ENCODE measurements around the gene KDM6A.
"Not testable (repeated sequence)": the region's sequence is repeated elsewhere in the genome, so short reads cannot be mapped to it uniquely, and the experiment has no call there.

The KDM6A gene

DNA sequence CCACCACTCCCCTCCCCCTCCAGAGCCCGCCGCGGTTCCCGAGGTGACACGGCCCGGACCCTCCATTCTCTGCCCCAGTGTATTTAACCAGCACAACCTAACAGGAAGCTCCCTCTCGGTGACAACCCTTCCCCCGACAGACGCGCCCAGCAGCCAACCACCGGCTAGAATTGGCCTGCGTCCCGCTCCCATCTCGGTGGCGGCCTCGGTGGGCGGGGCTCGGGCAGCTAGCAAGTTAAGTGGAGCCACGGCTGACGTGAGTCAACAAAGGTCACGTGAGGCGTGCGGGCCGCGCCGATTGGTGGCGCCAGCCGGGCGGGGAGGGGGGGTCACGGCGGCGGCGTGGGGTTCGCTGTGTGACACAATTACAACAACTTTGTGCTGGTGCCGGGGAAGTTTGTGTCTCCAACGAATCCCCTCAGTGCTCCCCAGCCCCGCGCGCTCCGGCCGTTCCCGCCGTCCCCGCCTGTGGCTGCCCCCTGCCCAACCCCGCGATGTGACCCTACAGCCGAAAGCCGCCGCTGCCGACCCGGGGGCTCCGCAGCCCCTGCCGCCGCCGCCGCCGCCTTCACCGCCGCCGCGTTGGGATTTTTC, at the start of gene KDM6A:
KDM6A (plus strand) TSS at position 368 of the 594 bp plus-strand sequence. CDS start 364 bp downstream, outside the sequence.
- DNase-seq, result peak; percentile 90

DNA sequence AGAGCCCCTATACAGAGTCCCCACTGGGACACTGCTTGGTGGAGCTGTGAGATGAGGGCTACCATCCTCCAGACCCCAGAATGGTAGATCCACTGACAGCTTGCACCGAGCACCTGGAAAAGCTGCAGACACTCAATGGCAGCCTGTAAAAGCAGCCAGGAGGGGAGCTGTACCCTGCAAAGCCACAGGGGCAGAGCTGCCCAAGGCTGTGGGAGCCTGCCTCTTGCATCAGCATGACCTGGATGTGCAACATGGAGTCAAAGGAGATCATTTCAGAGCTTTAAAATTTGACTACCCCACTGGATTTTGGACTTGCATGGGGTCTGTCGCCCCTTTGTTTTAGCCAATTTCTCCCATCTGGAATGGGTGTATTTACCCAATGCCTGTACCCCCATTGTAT, 49.8 kb upstream of the KDM6A start:
- DNase-seq, result not testable (repeated sequence)

DNA sequence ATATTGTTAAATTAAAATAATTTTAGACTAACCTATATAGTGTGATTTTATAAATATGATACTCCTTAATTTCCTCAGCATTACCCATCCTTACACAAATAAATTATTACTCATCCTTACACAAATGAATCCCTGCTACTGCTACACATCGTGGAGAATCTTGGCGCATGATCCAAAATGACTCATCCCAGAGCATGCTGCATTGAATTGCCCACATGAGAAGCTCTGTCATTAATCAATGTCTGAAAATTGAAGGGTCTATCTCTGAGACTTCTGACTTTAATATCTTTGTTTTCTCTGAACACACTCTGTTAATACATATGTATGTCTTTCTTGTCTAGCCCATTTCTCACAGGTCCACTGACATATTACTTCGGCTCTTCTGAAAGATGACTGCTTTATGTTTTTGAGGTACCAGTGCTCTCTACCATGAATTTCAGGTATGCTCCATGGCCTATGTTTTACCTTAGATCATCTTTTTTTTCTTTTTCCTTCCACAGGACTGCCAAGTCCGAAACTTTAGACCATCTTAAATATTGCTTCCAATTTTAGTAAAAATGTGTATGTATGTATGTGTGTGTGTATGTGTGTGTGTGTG, 44.9 kb upstream of the KDM6A start:
- no peak for DNase-seq

DNA sequence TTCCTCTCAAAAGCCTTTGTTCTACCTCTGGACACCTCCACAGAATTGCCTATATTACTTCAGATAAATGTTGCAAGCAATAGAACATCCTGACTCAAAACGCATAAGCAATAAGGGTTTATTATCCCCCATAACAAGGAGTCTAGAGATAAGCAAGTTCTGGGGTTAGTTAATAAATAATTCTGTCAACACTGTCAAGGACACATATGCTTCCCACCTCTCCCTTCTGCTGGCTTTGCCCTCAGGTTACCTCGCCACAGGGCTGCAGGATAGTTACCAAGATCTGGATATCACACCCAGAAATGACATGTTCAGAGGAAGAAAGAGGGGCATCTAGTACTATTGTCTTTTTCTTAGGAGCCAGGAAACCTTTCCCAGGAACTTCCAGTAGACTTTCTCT, 43.2 kb upstream of the KDM6A start:
- DNase-seq, result no peak

DNA sequence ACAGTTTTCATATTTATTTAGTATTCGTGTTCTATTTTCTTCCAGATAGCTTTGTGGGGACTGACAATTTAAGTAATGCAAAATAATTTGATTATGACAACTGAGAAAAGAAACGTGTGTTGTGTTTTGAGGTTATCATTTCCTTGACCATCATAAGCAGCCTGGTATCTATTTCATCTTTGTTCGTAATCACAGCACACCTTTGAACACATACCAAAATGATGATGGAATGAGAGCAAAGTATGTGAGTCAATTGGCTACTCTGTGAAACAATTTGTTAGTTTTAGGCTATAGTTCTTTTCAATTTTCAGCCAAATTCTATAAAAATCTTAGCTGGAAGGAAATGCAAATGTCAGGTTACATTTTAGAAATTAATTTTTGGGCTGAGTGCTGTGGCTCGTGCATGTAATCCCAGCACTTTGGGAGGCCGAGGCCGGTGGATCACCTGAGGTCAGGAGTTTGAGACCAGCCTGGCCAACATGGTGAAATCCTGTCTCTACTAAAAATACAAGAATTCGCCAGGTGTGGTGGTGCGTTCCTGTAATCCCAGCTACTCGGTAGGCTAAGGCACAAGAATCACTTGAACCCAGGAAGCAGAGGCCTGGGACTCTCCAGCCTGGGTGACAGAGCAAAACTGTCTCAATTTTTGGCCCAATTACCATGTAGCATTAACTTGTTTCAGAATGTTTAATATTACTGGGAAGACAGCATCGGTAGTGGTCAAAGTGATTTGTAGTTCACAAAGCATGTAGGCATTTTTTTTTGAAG, 30.3 kb upstream of the KDM6A start:
- DNase-seq, result no peak

DNA sequence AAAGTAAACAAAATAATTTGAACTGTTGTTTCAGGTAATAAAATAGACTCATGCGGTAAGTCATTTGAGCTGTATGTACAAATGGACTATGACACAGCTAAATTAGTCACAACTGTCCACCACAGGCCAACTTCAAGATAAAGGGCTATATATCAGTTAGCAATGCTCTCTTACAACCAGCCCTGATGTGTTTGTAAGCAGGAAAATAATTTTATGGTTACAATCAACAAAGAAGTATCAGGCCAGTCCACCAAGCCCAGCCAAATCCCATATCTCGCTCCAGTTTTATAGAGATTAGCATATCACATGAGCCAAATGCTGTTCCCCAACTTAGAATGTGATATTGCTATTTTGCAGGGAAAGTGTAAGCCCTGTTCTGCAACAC, 29.7 kb upstream of the KDM6A start:
- no peak for DNase-seq

DNA sequence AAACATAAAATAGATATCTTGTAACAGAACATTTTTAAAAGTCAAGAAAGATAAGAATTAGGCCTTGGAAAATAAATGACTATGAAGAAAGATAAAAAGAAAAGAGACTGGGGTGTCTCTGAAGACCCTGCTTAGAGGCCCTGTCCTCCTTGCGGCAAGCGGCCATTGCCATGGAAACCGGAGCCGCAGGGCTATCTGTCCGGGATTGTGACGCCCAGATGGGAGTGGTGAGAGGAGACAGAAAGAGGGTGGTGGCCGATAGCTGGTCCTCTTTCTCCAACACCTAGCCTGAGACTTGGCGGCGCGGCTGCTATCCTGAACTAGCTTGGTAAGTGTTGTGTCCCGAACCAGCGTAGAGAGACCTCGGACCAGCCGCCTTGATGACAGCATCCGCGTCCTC, 29.2 kb upstream of the KDM6A start, which contains the start of gene DUSP21:
DUSP21 (plus strand) TSS at position 269 of the 400 bp plus-strand sequence; CDS start at position 381, 112 bp downstream.
- no peak for DNase-seq

DNA sequence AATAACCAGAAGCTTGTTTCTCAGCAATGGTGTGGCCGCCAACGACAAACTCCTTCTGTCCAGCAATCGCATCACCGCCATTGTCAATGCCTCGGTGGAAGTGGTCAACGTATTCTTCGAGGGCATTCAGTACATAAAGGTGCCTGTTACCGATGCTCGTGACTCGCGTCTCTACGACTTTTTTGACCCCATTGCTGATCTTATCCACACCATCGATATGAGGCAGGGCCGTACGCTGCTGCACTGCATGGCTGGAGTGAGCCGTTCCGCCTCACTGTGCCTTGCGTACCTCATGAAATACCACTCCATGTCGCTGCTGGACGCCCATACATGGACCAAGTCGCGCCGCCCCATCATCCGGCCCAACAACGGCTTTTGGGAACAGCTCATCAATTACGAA, 28.8 kb upstream of the KDM6A start:
- no peak for DNase-seq

DNA sequence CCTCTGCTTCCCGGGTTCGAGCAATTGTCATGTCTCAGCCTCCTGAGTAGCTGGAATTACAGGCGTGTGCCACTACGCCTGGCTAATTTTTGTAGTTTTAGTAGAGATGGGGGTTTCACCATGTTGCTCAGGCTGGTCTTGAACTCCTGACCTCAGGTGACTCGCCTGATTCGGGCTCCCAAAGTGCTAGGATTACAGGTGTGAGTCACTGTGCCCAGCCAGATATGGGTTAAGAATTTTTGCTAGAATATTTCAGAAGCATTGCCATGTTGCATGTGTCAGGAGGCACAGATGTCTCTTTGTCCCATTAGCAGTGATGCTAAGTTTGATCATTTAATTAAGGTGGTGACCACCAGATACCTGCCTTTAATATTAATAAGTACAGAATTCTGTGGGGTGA, 22.1 kb upstream of the KDM6A start:
- not testable (repeated sequence) for DNase-seq

DNA sequence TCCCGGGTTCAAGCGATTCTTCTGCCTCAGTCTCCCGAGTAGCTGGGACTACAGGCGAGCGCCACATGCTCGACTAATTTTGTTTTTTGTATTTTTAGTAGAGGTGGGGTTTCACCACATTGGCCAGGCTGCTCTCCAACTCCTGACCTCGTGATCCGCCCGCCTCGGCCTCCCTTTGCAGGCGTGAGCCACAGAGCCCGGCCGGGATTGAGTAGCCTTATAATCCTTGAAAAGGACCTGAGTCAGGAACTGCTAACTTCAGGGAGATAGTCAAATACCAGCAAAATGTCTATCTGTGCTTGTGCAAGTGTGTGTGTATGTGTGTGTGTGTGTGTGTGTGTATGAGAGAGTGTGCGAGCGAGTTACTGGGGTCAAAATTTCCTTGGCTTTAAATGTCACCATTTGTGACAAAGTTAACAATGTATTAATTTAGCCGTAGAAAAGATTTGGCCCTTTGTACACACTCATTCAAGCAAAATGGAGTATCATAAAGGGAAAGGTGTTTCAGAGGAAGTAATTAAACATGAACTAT, 1.8 kb upstream of the KDM6A start:
- DNase-seq, result peak; percentile 25

DNA sequence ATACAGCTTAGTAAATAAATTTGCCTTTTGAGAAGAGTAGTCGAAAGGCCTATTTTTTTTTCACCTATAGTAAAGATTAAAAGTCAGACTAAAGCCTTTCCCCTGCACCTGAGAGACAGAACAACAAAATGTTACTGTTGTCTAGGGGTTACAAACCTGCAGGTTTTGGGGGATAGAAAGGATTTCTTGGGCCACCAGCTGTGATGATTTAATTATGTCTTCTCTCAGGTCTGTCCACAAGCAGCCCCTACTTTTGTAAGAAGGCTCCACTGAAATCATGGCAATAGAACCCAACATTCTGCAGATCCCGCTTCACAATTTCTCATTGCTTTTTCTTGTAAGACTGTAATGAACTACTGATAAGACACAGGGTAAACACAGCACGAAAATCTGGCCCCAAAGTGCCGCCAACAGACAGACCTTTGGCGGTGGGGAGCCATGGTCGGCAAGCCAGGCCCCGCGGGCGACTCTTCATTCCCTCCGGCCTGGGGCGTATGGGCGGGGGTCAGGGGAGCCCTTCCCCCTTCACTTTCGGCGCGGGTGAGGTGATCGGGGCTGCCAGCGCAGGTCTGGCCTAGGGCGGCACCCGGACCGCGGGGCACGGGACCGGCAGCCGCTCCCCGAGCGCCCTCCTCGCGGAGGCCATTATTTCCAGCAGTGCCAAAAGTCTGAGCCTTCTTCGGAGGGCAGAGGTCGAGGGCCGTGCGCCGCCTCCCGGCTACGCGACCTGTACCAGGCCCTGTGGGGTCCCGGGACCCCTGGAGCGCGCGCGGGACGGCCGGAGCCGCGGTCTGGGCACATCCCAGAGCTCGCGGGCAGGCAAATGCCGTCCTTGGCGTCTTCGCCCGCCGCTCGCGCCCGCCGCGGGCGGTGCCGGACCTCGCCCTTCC, 812 bp upstream of the KDM6A start:
- peak; percentile 47 for DNase-seq

DNA sequence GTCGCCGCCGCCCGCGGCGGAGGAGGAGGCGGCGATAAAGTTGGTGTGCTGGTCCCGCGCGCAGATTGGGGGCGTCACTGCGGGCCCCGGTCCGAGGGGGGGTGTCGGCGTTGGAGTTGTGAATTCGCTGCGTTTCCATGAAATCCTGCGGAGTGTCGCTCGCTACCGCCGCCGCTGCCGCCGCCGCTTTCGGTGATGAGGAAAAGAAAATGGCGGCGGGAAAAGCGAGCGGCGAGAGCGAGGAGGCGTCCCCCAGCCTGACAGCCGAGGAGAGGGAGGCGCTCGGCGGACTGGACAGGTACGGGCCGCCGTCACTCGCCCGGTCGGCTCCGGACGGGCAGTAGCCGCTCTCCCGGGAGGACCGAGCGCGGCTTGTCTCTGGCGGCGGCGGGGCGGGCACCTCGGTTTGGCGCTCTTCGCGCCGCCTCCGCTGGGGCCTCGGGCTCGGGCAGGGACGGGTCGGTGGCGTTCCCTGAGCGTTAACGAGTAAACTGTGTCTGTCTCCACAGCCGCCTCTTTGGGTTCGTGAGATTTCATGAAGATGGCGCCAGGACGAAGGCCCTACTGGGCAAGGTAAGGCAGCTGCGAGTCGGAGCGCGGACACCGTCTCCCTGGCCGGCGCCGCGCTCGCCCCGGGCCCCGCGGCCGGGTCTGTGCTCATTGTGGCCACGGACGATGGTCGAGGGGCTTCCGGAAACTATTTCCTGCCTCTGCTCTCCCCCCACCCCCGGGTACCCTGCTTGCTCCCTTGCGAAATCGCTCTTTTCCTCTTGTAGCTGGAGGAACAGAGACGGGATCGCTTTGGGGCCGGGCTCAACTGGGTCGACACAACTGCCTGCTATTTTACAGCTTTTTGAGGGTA, 658 bp downstream of the KDM6A start:
- DNase-seq, result peak; percentile 3

DNA sequence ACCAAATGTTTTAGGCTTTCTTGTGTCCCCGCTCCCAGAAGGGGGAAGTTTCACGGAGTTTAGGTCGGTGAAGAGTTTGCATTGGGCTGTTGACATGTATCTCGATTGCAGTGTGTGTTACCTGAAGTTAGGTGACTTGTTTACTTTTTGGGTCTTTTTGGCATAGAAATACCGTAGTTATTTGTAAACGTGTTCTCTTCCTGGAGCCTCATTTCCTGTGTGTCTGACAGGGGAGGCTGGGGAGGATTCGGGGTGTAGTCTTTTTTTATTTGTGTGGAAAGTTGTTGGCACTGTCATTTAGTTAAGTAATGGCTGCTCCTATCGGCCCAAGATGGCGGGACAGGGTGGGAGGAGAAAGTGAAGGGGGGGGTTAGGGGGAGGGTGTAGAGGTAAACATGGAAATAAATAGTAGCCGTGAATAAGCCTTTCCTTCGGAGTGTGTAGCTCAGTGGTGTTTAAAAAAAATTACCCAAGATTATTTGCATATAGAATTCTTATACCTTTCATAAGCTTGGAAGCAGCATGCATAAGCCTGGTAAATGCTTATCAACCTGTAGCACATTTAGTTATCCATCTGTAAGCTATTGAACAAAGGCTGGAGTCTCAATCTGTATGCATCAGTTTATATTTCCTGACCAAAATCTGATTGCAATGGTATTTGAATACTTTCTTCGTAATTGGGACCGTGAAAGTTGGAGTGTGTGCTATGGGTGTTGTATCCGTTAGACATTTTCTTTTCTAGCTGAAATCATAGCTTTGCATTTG, 1.6 kb downstream of the KDM6A start:
- peak; percentile 9 for DNase-seq

DNA sequence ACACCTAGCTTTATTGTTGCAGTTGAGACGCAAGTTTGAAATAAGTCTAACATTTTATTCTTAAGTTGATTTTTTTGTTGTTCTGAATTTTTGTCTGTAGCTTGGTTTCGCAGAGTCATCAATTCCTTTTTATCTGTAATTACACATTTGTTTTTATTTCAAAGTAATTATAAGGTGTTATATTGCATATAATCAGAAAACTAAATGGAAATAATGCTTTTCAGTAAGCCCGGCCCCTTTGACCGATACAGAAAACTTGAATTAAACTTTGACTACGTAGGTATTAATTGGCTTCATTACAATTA, 2.1 kb downstream of the KDM6A start:
- no peak for DNase-seq

DNA sequence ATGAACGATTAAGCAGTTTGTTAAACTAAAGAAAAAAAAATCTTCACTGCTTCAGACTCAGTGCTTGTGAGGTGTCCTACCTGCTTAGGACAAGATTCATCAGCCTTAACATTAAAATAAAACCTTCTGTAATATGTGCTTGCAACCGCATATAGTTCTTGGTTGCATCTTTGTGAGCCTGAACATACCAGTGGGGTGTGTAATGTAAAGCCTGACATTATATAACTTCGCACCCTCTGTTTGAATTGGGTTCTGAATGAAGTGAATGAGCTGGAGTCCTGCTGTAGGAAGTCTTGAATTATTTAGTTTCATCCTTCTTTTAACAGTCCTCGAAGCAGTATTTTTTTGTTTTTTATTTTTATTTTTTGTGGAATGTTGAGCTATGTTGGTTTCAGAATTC, 3.1 kb downstream of the KDM6A start:
- DNase-seq, result no peak

DNA sequence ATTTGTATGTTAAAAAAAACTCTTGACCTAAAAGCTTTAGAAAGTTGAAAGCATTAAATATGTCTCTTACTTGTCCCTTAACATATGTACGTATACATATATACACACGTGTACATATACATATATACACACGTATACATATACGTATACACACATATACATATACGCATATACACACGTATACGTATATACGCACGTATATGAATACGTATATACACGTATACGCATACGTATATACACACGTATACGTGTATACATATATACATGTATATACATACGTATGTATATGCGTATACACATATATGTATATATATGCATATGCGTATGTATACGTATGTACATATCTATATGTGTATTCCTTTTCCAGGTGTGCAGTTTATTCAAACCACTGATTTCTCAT, 3.8 kb downstream of the KDM6A start:
- no peak for DNase-seq

DNA sequence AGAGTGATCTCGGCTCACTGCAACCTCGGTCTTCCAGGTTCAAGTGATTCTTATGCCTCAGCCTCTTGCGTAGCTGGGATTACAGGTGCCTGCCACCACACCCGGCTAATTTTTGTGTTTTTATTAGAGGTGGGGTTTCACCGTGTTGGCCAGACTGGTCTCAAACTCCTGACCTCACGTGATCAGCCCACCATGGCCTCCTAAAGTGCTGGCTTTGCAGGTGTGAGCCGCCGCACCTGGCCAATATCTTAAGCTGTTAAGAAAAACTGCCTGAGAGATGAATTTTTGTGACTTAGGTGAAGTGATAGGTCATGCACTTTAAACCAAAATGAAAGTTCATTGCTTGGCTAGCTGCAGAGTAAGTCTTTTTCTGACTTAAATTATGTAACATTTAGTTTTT, 5.8 kb downstream of the KDM6A start:
- DNase-seq, result no peak

DNA sequence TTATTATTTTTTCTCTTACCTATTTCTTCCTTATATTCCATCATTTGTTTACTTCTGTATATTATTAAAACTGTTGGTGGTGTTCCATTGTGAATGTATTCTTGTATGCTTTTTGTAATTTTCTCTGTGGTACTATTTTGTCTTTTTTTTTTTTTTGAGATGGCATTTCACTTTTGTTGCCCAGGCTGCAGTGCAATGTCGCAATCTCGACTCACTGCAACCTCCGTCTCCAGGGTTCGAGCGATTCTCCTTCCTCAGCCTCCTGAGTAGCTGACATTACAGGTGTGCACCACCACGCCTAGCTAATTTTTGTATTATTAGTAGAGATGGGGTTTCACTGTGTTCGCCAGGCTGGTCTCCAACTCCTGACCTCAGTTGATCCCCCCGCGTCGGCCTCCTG, 8.6 kb downstream of the KDM6A start:
- no peak for DNase-seq

DNA sequence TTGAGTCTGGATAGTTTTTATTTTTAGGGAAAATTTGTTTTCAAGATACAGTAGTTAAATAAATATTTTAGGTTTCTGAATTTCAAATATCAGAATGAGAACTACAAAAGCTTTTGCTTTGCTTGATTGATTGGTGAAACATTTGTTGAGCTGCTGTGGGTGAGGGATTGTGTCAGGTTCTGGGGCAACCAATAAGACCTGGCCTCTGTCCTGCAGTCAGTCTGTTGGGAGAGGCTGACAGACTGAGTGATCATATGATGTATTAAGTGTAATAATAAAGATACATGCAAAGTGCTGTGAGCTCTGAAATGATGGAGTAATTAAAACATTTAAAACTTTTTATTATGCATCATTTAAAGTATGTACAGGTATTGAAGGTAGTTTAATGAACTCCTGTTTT, 9.6 kb downstream of the KDM6A start:
- DNase-seq, result no peak

DNA sequence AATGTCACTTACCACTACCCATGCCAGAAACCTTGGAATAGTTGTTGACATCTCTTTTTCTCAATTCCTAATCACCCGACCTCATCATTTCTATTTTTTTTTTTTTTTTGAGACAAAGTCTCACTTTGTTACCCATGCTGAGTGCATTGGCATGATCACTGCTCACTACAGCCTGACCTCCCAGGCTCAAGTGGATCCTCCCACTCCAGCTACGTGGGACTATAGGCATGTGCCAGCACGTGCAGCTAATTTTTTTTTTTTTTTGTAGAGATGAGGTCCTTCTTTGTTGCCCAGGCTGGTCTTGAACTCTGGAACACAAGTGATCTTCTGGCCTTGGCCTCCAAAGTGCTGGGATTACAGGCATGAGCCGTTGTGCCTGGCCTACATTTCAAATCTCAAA, 12.0 kb downstream of the KDM6A start:
- no peak for DNase-seq

DNA sequence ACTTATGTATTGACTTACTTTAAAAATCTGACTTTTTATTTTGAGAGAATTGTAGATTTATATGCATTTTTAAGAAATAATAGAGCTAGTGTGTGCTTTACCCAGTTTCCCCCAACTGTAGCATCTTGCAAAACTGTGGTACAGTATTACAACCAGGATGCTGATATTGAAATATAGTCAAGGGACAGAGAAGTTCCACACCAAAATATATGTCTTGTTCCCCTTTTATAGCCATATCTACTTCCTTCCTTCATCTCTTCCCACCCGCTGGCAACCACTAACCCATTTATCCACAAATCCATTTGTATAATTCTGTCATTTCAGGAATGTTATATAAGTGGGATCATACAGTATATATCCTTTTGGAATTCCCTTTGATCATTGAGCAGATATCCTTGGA, 16.8 kb downstream of the KDM6A start:
- no peak for DNase-seq

Data from NCI-H510A treated with DMSO at 0.1 percent for 48 hours (cell line).